K562 (cell line): ENCODE data around the gene ING4.

Experiments
- ARID1B ChIP-seq: fragments of 450-650 bp; IDR thresholded peaks from 2 replicates; pipeline ENCODE4 v1.6.1; 2016; ENCODE audit warnings: antibody characterized with exemption, mild to moderate bottlenecking, inconsistent platforms
- CCNT2 ChIP-seq: IDR thresholded peaks from 2 replicates; pipeline ENCODE4 v1.6.1; 2011; ENCODE audit warnings: borderline replicate concordance, low read depth, mild to moderate bottlenecking, moderate library complexity, mixed read lengths, low read length; ENCODE audit not compliant: insufficient read length; ENCODE audit errors: extremely low read depth
- CTCF ChIP-seq, 3 experiments: IDR thresholded peaks in 2 of 3; conservative IDR thresholded peaks in 1 of 3; 2 replicates each; pipeline ENCODE4 v1.5.1; 2011 to 2012; ENCODE audit warnings: low read length in 3 of 3, mild to moderate bottlenecking in 3 of 3, control low read depth in 2 of 3, improper control_type of control experiment in 1 of 3, inconsistent platforms in 1 of 3, low read depth in 1 of 3, mixed read lengths in 1 of 3, moderate library complexity in 1 of 3; ENCODE audit not compliant: insufficient read depth in 2 of 3
- EZH2 ChIP-seq: IDR thresholded peaks from 2 replicates; pipeline ENCODE4 v1.6.1; 2012; ENCODE audit warnings: low read depth, mild to moderate bottlenecking, inconsistent platforms, low read length, borderline replicate concordance
- HES1 ChIP-seq: fragments of 450-650 bp; IDR thresholded peaks from 2 replicates; pipeline ENCODE4 v1.6.1; 2016; ENCODE audit warnings: low read depth, mild to moderate bottlenecking, moderate library complexity
- MAZ ChIP-seq, 2 experiments: fragments of 450-650 bp in 1 of 2; sonication (generic) in 1 of 2; formaldehyde crosslinking; IDR thresholded peaks in 1 of 2; conservative IDR thresholded peaks in 1 of 2; 2 replicates each; pipeline versions ENCODE4 v1.4.0 to v1.5.0; 2020; ENCODE audit warnings: mild to moderate bottlenecking in 1 of 2, missing genetic modification reagents in 1 of 2
- POLR2A ChIP-seq: fragments of 450-650 bp; conservative IDR thresholded peaks from 2 replicates; pipeline ENCODE4 v1.6.1; 2016
- POLR2AphosphoS5 ChIP-seq: IDR thresholded peaks from 2 replicates; pipeline ENCODE4 v1.6.1; 2011; ENCODE audit warnings: mild to moderate bottlenecking, low read depth, low read length, moderate library complexity; ENCODE audit not compliant: control insufficient read depth, insufficient read depth
- TBP ChIP-seq: optimal IDR thresholded peaks from 2 replicates; pipeline ENCODE3; 2011; ENCODE audit warnings: low read depth, low read length, improper control_type of control experiment
- TCF7L2 ChIP-seq: fragments of 150-350 bp; IDR thresholded peaks from 2 replicates; pipeline ENCODE4 v1.6.1; 2016; ENCODE audit warnings: low read depth, mild to moderate bottlenecking, low read length, moderate library complexity
- ZBTB49 ChIP-seq: sonication (generic); formaldehyde crosslinking; IDR thresholded peaks from 2 replicates; pipeline ENCODE4 v1.8.0; 2022; ENCODE audit warnings: missing genetic modification reagents, mild to moderate bottlenecking, borderline replicate concordance
- ZNF431 ChIP-seq: sonication (generic); formaldehyde crosslinking; IDR thresholded peaks from 2 replicates; pipeline ENCODE4 v1.8.0; 2022; ENCODE audit warnings: mild to moderate bottlenecking, missing genetic modification reagents

GRCh38 chr12:6698352-6699046, 35.6 kb upstream of the ING4 start:
- TF ChIP-seq POLR2AphosphoS5 (no peak), HES1 (no peak), ZNF431 (CRISPR knock-in tag) (no peak), CCNT2 (no peak), ARID1B (no peak), EZH2 (no peak), TCF7L2 (no peak), MAZ (CRISPR knock-in tag; conservative IDR thresholded peaks at IDR 0.05 in 1 of 2, IDR thresholded peaks at IDR 0.05 in 1 of 2) (no peak), CTCF (IDR thresholded peaks at IDR 0.05 in 2 of 3, conservative IDR thresholded peaks at IDR 0.05 in 1 of 3; ENCODE audit: insufficient read depth in 2 of 3, low read depth in 1 of 3, low read length in 3 of 3) (no peak), TBP (no peak), POLR2A (no peak), ZBTB49 (no peak)
